A549 (cell line): Measurements from ENCODE around the gene PEF1. TPM values are rescaled to one million over a fixed set of nuclear protein-coding genes. Genes with fewer than 3 reads are reported as not detected.

Experiments used
- ATAC-seq, 2 experiments: fragments of 200-7000 bp in 1 of 2; fragments of >200 bp in 1 of 2; cut with Nextera tagmentation in 1 of 2; cut with Tn5 transposase in 1 of 2; 3 replicates each; pipeline versions ENCODE4 v1.8.0 to v1.9.1; 2018 to 2020; ENCODE audit warnings: mild to moderate bottlenecking in 1 of 2, moderate library complexity in 1 of 2
- CTCF ChIA-PET: fragments of 300-600 bp; sonication (Branson Sonifier 250); formaldehyde crosslinking; extraction: SDS; loops from one replicate; lab custom pipeline; 2021; ENCODE audit warnings: antibody characterized with exemption, inconsistent platforms; lab: Yijun Ruan, JAX
- POLR2A ChIA-PET: fragments of 350-600 bp; formaldehyde crosslinking; extraction: SDS; loops from one replicate; lab custom pipeline; 2021; ENCODE audit warnings: antibody characterized with exemption, inconsistent platforms; lab: Yijun Ruan, JAX
- DNase-seq, 2 experiments: peaks; one replicate each; pipeline versions ENCODE4 v3.0.0 to v3.0.0-alpha.2; 2011 to 2016; ENCODE audit warnings: low read depth in 1 of 2, low spot score in 1 of 2
- FAIRE-seq: peaks from 2 replicates; lab custom pipeline; 2011; peaks lifted over from hg19 to GRCh38; lab: Jason Lieb, UNC
- H3K27ac ChIP-seq, 2 experiments: fragments of >200 bp; sonication (Bioruptor Twin); formaldehyde crosslinking; 3 replicates each; pipeline ENCODE4 v1.5.1; 2016 to 2017
- H3K4me1 ChIP-seq: fragments of >200 bp; sonication (Bioruptor Twin); formaldehyde crosslinking; 3 replicates; pipeline ENCODE4 v1.6.1; 2016
- H3K4me2 ChIP-seq: fragments of >200 bp; sonication (Bioruptor Twin); formaldehyde crosslinking; 3 replicates; pipeline ENCODE4 v1.6.1; 2016
- H3K4me3 ChIP-seq: fragments of >200 bp; sonication (Bioruptor Twin); formaldehyde crosslinking; 3 replicates; pipeline ENCODE4 v1.5.1; 2016
- H3K9me3 ChIP-seq: fragments of >200 bp; sonication (Bioruptor Twin); formaldehyde crosslinking; 3 replicates; pipeline ENCODE4 v1.6.1; 2016
- CBX2 ChIP-seq: fragments of 200-600 bp; sonication (generic); IDR thresholded peaks from 2 replicates; pipeline ENCODE4 v1.6.1; 2016; ENCODE audit warnings: low read depth, mild to moderate bottlenecking, borderline replicate concordance
- CHD4 ChIP-seq: fragments of 200-600 bp; sonication (generic); IDR thresholded peaks from 2 replicates; pipeline ENCODE4 v1.6.1; 2016; ENCODE audit warnings: antibody characterized with exemption, mild to moderate bottlenecking, borderline replicate concordance
- EHMT2 ChIP-seq: fragments of 200-600 bp; sonication (generic); IDR thresholded peaks from 2 replicates; pipeline ENCODE4 v1.6.1; 2016; ENCODE audit warnings: antibody characterized with exemption, low read depth, mild to moderate bottlenecking, moderate library complexity
- ESRRA ChIP-seq: fragments of 150-350 bp; IDR thresholded peaks from 2 replicates; pipeline ENCODE4 v1.6.1; 2014; ENCODE audit warnings: mild to moderate bottlenecking, low read length, borderline replicate concordance
- GATA3 ChIP-seq: IDR thresholded peaks from 2 replicates; pipeline ENCODE4 v1.6.1; 2012; ENCODE audit warnings: borderline replicate concordance
- HDAC2 ChIP-seq: fragments of 200-600 bp; sonication (generic); IDR thresholded peaks from 2 replicates; pipeline ENCODE4 v1.6.1; 2016
- HEYL ChIP-seq: fragments of 250-450 bp; sonication (Bioruptor Pico); IDR thresholded peaks from 2 replicates; pipeline ENCODE4 v1.8.0; 2021; ENCODE audit warnings: mild to moderate bottlenecking, moderate library complexity
- HOXB5 ChIP-seq: fragments of 250-450 bp; sonication (Bioruptor Pico); IDR thresholded peaks from 2 replicates; pipeline ENCODE4 v1.5.0; 2020; ENCODE audit warnings: mild to moderate bottlenecking, moderate library complexity
- JUN ChIP-seq, 2 experiments: fragments of >200 bp; sonication (Bioruptor Twin); formaldehyde crosslinking; IDR thresholded peaks; 2 replicates in 1 of 2; 3 replicates in 1 of 2; pipeline ENCODE4 v1.6.1; 2016 to 2017
- KDM1A ChIP-seq: fragments of 200-600 bp; sonication (generic); IDR thresholded peaks from 2 replicates; pipeline ENCODE4 v1.6.1; 2016; ENCODE audit warnings: low read depth, mild to moderate bottlenecking
- MAFK ChIP-seq: fragments of 450-650 bp; IDR thresholded peaks from 2 replicates; pipeline ENCODE4 v1.6.1; 2014; ENCODE audit not compliant: partially characterized antibody
- NFE2L2 ChIP-seq: fragments of 150-350 bp; conservative IDR thresholded peaks from 2 replicates; pipeline ENCODE4 v1.6.1; 2014; ENCODE audit warnings: low read length
- NR3C1 ChIP-seq: fragments of >200 bp; sonication (Bioruptor Twin); formaldehyde crosslinking; IDR thresholded peaks from 3 replicates; pipeline ENCODE4 v1.6.1; 2017
- POLR2A ChIP-seq: IDR thresholded peaks from 2 replicates; pipeline ENCODE4 v1.6.1; 2012; ENCODE audit warnings: mild to moderate bottlenecking, low read length
- POLR2AphosphoS2 ChIP-seq: conservative IDR thresholded peaks from 2 replicates; pipeline ENCODE4 v1.6.1; 2012; ENCODE audit warnings: low read length, improper control_type of control experiment, inconsistent platforms
- RAD21 ChIP-seq, 2 experiments: fragments of >200 bp in 1 of 2; sonication (Bioruptor Twin) in 1 of 2; formaldehyde crosslinking in 1 of 2; IDR thresholded peaks in 1 of 2; conservative IDR thresholded peaks in 1 of 2; 2 replicates in 1 of 2; 3 replicates in 1 of 2; pipeline ENCODE4 v1.6.1; 2012 to 2018; ENCODE audit warnings: inconsistent platforms in 1 of 2
- RCOR1 ChIP-seq: fragments of 150-350 bp; IDR thresholded peaks from 2 replicates; pipeline ENCODE4 v1.6.1; 2014; ENCODE audit warnings: antibody characterized with exemption, low read length, low read depth
- SMC3 ChIP-seq: fragments of >200 bp; sonication (Bioruptor Twin); formaldehyde crosslinking; IDR thresholded peaks from 3 replicates; pipeline ENCODE4 v1.6.1; 2018; ENCODE audit warnings: inconsistent platforms
- TFCP2L1 ChIP-seq: fragments of 250-450 bp; sonication (Bioruptor Pico); IDR thresholded peaks from 2 replicates; pipeline ENCODE4 v1.5.0; 2021; ENCODE audit warnings: mild to moderate bottlenecking
- ZC3H11A ChIP-seq: fragments of 450-650 bp; IDR thresholded peaks from 2 replicates; pipeline ENCODE4 v1.6.1; 2014; ENCODE audit warnings: antibody characterized with exemption, mild to moderate bottlenecking
- WGBS: methylation state at CpG from one replicate; pipeline ENCODE4 v1.1.6; 2017; ENCODE audit errors: missing lambda C conversion rate; 5-methylcytosine and 5-hydroxymethylcytosine counted together
- polyA plus RNA-seq, 4 experiments: library from polyadenylated mRNA; depleted of rRNA in 3 of 4; stranded (reverse); fragments of >200 nt; fragmentation: RNase III in 1 of 4; extraction: RNeasy Plus Mini Kit Qiagen cat#74134 plus additional on column Dnase treatment in 1 of 4; gene quantifications; 2 replicates in 3 of 4; 3 replicates in 1 of 4; pipeline ENCODE4 v1.2.3, GENCODE V29; 2011 to 2017
- TF ChIP-seq, protein P1 (sequence below): fragments of >200 bp; sonication (Bioruptor Twin); formaldehyde crosslinking; IDR thresholded peaks from 3 replicates; pipeline ENCODE4 v1.5.1; 2016
- TF ChIP-seq, protein P2 (sequence below): IDR thresholded peaks from 2 replicates; pipeline ENCODE4 v1.6.1; 2012; ENCODE audit warnings: low read depth, borderline replicate concordance
- TF ChIP-seq, protein P3 (sequence below): fragments of 150-350 bp; IDR thresholded peaks from 2 replicates; pipeline ENCODE4 v1.6.1; 2014; ENCODE audit warnings: low read depth, mild to moderate bottlenecking, low read length

The PEF1 gene
- polyA plus RNA-seq, 2 of the 4 experiments (the other 2 are of a cell fraction): 38.3 to 47.6 TPM

DNA sequence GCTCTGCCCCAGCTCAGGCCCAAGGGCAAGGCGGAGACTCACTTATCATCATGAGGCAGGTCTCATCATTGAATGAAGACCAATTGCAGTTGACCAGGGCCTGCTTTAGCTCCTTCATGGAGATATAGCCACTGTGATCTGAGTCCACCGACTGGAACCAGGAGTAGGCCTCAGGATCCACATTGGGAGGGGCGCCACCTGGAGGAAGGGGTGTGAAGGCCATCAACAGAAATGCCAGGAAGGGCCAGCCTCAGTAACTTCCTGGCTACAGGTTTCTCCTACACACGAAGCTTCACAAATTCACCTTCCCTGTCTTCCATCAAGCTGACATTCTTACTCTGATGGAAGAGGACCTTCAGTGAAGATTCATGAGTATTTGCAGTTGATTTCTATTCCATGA, 11.6 kb downstream of the PEF1 start:
- DNase-seq: peak; percentile 22 to 33
- ATAC-seq: peak; percentile 54 to 81; a peak in 4 of 6 replicates

DNA sequence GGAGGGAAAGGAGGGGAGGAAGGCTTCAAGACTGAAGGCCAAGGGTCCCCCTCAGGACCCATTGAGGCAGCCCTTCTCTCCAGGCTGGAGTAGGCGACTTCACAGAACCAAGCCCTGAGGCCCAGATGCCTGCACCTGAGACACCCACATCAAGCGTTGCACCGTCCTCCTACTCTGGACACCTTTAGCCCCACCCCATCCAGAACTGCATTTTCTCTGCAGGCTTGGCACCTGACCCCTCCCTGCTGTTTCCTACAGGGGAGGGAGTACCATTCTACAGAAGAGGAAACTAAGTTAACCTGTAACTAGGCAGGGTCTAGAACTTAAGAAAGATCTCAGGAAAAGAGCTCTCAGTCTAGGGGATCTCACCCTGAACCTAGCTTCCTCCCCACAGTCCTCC, 12.0 kb downstream of the PEF1 start:
- FAIRE-seq (no peak), ATAC-seq (no peak)
- CTCF ChIA-PET: interaction anchor here (0.6 to 1.7 kb wide), 13 partner anchors 10 to 450 kb away, joined by 3 to 4 read pairs (median 3); partner anchors contain the start of gene HCRTR1

More for the DNA sequence above, 11.6 kb downstream of the PEF1 start:
- Histone ChIP-seq H3K4me1 (no peaks in the 10 kb centered on the region), H3K27ac (no peak overlapping the region), H3K9me3 (no peaks in the 10 kb centered on the region), H3K4me3 (no peak overlapping the region), H3K4me2 (no peak overlapping the region)
- WGBS: 46% methylated on average over 4 of the region's 4 CpGs
- CTCF ChIA-PET: interaction anchor here (0.6 to 1.7 kb wide), 12 partner anchors 9 to 173 kb away, joined by 3 to 4 read pairs (median 3); partner anchors contain the start of gene HCRTR1
- POLR2A ChIA-PET: no interaction called here
- no peak for FAIRE-seq
- TF ChIP-seq HOXB5 (CRISPR knock-in tag) (no peak), RAD21 (conservative IDR thresholded peaks at IDR 0.05 in 1 of 2, IDR thresholded peaks at IDR 0.05 in 1 of 2) (peak in 1 of 2 experiments; percentile 31; a peak in 1 of 5 replicates), MAFK (no peak), NR3C1 (no peak), ZC3H11A (no peak), CHD4 (no peak)
- TF ChIP-seq, protein P1, sequence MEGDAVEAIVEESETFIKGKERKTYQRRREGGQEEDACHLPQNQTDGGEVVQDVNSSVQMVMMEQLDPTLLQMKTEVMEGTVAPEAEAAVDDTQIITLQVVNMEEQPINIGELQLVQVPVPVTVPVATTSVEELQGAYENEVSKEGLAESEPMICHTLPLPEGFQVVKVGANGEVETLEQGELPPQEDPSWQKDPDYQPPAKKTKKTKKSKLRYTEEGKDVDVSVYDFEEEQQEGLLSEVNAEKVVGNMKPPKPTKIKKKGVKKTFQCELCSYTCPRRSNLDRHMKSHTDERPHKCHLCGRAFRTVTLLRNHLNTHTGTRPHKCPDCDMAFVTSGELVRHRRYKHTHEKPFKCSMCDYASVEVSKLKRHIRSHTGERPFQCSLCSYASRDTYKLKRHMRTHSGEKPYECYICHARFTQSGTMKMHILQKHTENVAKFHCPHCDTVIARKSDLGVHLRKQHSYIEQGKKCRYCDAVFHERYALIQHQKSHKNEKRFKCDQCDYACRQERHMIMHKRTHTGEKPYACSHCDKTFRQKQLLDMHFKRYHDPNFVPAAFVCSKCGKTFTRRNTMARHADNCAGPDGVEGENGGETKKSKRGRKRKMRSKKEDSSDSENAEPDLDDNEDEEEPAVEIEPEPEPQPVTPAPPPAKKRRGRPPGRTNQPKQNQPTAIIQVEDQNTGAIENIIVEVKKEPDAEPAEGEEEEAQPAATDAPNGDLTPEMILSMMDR: peak; percentile 32; the same call in 2 of the 3 replicates

DNA sequence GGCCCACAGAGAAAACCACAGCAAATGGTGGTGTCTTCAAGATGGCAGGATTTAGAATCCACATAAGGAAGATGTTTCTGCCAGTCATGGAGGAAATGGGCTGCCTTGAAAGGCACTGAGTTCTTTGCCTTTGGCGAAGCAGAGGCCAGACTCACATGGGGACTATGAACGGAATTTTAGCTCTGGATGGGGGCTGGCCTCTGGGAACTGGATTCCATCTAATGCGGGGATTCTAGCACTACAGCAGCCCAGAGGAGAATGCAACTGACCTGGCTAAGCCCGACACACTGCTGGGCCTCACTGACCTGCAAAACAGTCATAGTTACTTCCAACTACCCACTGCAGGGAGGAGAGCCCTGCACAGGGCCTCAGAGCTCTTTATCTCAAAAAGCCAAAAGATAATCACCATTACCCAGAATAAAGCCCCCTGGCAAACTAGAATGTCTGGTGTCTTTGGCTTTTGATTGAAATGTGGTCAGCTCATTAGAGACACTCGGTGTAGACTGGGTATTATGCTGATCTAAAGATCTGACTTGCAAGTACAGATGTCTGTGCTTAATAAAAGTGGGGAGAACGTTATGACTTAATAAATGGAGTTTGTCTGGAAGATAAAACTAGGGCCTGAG, 15.6 kb downstream of the PEF1 start:
- 91% methylated on average over 5 of the region's 6 CpGs for WGBS
- FAIRE-seq (no peak), ATAC-seq (no peak), DNase-seq (no peak)
- Histone ChIP-seq H3K4me1 (no peaks in the 10 kb centered on the region), H3K4me2 (no peak overlapping the region), H3K4me3 (no peak overlapping the region), H3K9me3 (no peaks in the 10 kb centered on the region), H3K27ac (no peak overlapping the region)
- POLR2A ChIA-PET: interaction anchor here (1.7 kb wide), 1 partner anchor 16 kb away, joined by 3 read pairs; the partner anchor contains the start of gene PEF1
- CTCF ChIA-PET: interaction anchor here (0.9 to 5.6 kb wide), 3 partner anchors 11 to 53 kb away, joined by 3 to 29 read pairs (median 4); partner anchors contain the start of gene TINAGL1
- TF ChIP-seq JUN (IDR thresholded peaks at IDR 0.05) (no peak), HEYL (CRISPR knock-in tag) (no peak), TFCP2L1 (CRISPR knock-in tag) (no peak), POLR2AphosphoS2 (no peak), GATA3 (no peak), CHD4 (no peak), NFE2L2 (no peak), KDM1A (no peak), EHMT2 (no peak), CBX2 (no peak), HOXB5 (CRISPR knock-in tag) (no peak), POLR2A (no peak), HDAC2 (no peak)
- TF ChIP-seq, protein P2, sequence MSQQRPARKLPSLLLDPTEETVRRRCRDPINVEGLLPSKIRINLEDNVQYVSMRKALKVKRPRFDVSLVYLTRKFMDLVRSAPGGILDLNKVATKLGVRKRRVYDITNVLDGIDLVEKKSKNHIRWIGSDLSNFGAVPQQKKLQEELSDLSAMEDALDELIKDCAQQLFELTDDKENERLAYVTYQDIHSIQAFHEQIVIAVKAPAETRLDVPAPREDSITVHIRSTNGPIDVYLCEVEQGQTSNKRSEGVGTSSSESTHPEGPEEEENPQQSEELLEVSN: no peak

More for the DNA sequence above, 12.0 kb downstream of the PEF1 start:
- 94% methylated on average over 2 of the region's 3 CpGs for WGBS
- POLR2A ChIA-PET: no interaction called here
- Histone ChIP-seq H3K27ac (no peak overlapping the region), H3K4me3 (no peak overlapping the region), H3K4me1 (no peaks in the 10 kb centered on the region), H3K9me3 (no peaks in the 10 kb centered on the region), H3K4me2 (no peak overlapping the region)
- no peak for DNase-seq
- no peak for TF ChIP-seq ESRRA
- no peak for TF ChIP-seq SMC3
- TF ChIP-seq NFE2L2: no peak
- TF ChIP-seq, protein P2: no peak
- TF ChIP-seq RCOR1: no peak
- TF ChIP-seq, protein P3, sequence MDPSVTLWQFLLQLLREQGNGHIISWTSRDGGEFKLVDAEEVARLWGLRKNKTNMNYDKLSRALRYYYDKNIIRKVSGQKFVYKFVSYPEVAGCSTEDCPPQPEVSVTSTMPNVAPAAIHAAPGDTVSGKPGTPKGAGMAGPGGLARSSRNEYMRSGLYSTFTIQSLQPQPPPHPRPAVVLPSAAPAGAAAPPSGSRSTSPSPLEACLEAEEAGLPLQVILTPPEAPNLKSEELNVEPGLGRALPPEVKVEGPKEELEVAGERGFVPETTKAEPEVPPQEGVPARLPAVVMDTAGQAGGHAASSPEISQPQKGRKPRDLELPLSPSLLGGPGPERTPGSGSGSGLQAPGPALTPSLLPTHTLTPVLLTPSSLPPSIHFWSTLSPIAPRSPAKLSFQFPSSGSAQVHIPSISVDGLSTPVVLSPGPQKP: no peak
- no peak for TF ChIP-seq HOXB5 (CRISPR knock-in tag)
- TF ChIP-seq, protein P1: no peak
